Pons (tissue), 1 donor: ENCODE data around the gene KRT5.
"Not testable (repeated sequence)": the region's sequence is repeated elsewhere in the genome, so short reads cannot be mapped to it uniquely, and the experiment has no call there.

Experiments
- DNase-seq: peaks from one replicate; pipeline ENCODE4 v3.0.0-alpha.2; 2016; ENCODE audit warnings: low spot score

Gene KRT5

DNA sequence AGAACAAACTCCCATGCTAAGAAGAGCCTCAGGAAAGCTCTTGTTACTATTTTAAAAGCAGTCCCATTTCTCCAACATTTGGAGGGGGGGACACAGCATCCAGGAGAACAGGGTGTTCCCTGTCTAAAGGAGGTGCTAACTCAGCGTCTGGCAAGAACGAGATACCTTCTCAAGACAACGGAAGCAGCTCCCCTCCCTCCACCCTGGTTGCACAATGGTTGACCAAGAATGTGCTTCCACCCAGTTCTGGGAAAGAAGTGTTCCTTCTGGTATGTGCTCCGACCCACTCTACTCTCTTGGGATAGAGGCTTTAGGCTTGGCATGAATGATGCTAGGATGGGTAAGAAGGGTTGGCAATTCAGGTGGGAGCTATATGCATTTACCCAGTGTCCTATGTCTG lies 25.7 kb downstream of the KRT5 start:
- no peak for DNase-seq

DNA sequence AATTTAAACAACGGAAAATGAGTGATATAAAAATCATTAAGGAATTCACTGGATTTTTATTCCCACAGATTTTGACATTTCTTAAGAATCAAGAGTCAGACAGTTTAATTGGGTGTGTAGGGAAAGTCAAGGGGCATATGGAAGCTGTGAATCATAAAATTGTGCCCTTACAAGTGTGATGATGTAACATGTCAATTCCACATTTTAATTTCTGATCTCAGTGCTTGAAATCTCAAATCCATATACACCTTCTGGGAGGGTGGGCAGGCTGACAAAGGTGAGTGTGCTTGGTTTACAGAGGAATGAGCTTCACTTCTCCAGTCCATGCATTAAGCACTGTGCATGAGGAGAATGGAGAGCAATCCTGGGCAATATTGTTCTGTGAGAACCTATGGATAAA lies 26.1 kb downstream of the KRT5 start:
- DNase-seq: no peak

DNA sequence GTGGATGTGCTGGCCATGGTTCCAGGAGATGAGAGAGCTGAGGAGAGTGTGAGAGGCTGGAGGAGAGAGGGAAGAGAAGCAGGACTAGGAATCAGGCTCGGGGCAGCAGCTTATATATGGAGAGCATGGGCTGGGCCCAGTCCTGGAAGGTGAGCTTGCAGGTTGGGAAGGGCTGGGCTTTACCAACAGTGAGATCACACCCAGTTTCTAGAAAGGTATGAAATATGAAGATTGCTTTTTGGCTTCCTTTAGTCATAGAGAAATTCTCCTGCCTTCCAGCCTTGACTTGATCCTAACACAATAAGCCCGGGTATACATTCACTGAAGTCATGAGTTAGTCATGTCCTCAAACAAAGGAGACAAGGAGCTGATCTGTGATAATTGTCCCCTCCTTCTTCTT lies 27.0 kb downstream of the KRT5 start, which contains the start of gene KRT6A:
KRT6A (minus strand) TSS at position 86 of the 400 bp plus-strand sequence; CDS start at position 17, 69 bp downstream.
- no peak for DNase-seq

DNA sequence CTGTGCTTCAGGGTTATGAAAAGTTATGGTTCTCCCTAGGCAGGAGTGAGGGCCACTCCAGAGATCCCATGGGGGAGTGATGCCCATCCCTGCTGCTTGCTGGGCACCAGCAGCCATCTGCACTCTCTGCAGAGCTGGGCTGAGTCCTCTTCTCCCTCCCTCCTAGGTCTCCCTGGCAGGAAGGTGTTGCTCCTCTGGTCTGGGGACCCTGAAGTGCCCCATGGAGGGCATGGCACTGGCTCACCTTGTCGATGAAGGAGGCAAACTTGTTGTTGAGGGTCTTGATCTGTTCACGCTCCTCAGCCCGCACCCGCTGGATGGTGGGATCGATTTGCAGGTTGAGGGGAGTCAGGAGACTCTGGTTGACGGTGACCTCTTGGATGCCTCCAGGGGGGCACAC lies 27.8 kb downstream of the KRT5 start:
- DNase-seq: not testable (repeated sequence)

DNA sequence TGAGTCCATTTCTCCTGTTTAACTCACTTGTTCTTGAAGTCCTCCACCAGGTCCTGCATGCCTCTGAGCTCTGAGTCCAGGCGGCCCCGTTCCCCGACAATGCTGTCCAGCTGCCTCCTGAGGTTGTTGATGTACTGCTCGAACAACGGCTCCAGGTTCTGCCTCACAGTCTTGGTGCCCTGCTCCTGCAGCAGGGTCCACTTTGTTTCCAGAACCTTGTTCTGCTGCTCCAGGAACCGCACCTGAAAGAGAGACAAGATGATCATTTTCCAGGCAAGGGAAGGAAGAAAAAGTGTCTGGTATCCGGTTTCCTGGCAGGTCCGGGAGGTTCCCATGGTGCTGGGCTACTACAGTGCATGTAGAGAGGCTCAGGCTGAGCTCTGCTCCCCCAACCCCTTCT lies 28.7 kb downstream of the KRT5 start:
- not testable (repeated sequence) for DNase-seq

DNA sequence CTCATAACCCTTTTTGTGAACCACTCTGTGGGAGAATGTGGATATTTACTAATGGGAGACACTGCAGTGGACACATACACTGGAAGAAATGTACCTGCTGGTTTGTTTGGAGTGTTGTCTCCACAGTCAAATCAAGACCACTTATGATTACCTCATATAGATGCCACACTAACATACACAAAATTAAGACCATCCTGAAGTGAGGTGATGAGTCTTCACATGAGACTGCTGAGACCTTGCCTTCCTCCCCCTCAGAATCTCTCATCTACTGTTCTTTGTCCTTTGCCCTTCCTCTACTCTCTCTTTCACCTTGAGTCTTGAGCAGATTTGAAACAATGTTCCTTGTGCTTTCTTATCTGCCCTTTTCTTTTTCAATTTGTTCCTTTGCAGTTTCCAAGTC lies 31.5 kb downstream of the KRT5 start:
- no peak for DNase-seq

DNA sequence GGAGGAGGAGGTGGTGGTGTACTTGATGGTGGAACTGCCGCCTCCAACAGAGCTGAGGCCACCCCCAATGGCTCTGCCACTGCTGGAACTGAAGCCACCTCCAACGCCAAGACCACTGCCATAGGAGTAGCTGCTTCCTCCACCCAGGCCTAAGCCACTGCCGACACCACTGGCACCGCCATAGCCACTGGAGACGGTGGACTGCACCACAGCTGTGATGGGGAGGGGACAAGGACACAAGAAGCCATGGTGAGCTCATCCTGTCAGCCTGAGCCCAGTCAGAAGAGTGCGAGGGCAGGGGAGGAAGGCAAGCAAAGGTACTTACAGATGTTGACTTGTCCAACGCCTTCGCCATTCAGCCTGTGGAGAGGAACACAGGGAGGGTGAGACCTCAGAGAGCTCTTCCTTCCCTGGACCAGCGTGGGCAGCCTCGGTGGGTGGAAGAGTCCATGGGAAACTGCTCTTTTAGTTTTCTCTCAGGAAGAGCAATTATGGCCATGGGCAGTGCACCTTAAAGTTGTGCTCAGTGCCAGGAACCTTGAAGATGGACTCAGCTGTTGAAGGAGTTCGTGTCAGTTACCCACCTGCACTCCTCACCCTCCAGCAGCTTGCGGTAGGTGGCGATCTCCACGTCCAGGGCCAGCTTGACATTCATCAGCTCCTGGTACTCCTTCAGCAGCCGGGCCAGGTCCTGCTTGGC lies 32.3 kb downstream of the KRT5 start:
- DNase-seq: not testable (repeated sequence)

DNA sequence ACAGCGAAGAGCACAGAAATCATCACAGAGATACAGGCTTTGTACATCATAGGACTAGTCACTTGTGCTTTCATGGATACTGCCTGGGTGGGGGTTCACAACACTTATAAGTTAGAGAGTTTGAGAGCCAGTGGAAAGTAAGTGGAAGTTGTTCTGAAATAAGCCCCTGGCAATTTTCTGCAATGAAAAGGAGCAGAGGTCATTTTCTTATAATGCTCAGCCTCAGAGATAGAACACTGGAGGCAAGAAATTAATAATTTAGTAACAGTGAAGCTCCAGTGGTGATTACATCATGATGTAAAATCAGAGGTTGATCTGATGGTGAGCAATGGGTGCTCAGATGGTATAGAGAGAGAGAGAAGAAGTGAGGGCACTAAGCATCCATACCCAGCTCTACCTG lies 33.0 kb downstream of the KRT5 start:
- DNase-seq: no peak

DNA sequence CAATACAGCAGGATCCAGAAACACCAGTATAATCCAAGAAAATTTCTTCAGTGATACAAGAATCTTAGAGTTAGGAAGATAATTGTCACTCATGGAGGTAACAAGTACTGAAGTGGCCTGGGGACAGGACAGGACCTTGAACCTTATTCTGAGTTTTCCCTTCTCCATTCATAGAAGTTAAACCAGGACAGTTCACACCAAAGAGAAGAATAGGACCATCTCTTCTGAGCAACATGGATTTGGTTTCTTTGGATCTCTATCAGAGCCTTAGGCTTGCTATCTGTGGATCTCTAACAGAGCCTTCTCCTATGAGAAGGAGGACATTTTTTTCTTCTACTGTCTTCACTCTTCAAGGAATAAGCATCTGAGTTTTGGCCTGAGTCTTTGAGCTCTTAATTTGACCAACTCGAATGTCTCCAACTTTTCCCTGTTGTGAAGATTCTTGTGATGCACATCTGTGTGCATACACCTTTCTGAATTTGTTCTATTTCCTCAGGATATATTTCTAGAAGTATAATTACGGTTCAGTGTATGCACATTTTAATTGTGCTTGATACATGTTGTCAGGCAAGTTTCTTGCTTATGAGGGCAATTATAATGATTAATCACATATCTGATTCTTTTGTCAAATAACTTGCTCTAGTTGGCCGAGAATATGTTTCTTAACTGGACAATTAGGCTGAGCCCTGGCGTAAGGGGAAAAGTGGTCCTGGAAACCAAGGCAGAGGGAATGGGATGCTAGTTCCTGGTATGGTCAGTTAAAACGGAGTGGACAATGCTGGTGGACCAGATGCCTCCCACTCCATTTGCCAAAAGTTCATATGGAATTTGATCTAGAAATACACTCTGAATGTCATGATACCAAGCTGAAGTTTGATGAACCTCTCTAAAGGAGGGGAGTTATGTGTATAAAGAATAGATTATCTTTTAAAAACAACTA lies 33.8 kb downstream of the KRT5 start:
- no peak for DNase-seq

DNA sequence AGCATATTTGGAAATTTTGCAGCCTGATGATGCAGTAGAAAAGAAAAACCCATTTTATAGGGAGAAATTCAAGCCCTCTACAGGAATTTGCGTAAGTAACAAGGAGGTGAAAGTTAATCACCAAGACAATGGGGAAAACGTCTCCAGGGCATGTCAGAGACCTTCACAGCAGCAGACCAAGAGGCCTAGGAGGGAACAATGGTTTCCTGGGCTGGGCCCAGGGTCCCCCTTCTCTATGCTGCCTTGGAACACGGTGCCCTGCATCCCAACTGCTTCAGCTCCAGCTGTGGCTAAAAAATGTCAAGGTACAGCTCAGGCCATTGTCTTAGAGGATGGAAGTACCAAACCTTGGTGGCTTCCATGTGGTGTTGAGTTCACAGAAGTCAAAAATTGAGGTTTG lies 40.1 kb downstream of the KRT5 start:
- no peak for DNase-seq

DNA sequence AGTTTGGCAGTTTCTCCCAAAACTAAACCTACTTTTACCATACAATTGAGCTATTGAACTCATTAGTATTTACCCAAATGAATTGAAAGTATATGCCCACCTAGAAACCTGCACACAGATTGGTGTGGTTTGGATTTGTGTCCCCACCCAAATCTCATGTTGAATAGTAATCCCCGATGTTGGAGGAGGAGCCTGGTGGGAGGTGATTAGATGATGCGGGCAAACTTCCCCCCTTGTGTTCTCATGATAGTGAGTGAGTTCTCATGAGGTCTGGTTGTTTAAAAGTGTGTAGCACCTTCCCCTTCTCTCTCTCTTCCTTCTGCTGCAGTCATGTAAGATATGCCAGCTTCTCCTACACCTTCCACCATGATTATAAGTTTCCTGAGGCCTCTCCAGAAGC lies 42.5 kb downstream of the KRT5 start:
- no peak for DNase-seq

DNA sequence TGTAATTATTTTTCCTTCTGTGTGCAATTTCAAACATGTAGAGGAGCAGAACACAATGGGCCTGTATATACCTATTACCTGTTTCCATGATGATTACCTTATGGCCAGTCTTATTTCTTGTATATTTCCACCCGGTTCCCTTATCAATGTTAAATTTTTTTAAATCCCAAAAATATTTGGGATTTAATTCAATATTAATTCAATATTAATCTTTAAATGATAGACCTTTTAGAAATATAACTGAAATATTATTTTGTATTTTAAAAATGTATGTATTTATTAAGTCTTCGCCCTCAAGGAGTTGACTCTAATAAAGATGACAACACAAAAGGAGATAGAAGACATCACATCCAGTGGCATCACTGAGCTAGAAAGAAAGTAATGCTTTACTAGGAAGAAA lies 46.0 kb downstream of the KRT5 start:
- DNase-seq: no peak

DNA sequence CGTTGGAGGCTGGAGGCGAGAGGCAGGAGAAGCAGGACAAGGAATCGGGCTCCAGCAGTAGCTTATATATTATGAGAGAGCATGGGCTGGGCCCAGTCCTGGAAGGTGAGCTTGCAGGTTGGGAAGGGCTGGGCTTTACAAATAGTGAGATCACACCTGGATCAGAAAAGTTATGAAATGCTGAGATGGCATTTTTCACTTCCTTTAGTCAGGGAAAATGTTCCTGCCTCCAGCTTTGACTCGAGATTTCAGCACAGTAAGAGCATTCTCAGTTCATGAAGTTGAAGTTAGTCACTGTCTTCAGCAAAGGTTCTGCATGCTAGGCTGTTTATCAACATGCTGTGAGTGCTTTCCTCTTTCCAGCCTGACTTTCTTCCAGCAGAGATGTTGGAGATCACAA lies 46.4 kb downstream of the KRT5 start, which contains the start of gene KRT6C:
KRT6C (minus strand) TSS at position 38 of the 400 bp plus-strand sequence. CDS start 68 bp downstream, outside the sequence.
- DNase-seq: no peak

DNA sequence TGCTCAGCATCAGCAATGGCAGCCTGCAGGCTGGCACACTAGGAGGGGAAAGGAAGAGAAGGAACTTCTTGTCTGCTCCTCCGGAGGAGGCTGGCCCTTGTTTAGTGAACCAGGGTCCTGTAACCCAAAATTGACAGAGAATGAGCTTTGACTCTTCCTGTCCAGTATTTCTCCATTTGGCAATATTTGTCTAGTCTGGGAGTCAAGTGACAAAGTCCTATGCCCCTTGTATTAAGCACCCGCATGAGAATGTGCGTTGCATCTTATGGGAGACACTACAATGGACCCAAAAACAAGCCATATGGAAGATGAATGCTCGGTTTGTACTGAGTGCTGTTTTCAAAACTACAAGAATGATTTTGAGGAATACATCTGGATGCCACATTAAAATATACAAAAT lies 50.3 kb downstream of the KRT5 start:
- no peak for DNase-seq

DNA sequence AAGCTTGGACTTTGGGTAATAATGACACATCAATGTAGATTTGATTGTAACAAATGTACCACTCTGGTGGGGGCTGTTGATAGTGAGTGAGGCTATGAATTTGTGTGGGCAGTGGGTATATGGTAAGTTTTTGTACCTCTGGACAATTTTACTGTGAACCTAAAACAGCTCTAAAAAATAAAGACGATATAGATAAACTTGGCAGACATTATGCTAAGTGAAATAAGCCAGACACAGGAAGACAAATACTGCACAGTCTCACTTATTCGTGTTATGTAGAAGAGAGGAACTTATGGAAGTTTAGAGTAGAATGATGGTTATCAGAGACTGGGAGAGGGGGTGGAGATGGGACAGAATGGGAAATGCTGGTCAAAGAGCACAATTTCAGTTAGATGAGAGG lies 55.3 kb downstream of the KRT5 start:
- no peak for DNase-seq
